Ishikawa (cell line): Measurements from ENCODE around the gene DLGAP4.

Experiments
- CEBPB ChIP-seq: IDR thresholded peaks from 2 replicates; pipeline ENCODE4 v1.6.1; 2012
- EGR1 ChIP-seq: IDR thresholded peaks from 2 replicates; pipeline ENCODE4 v1.6.1; 2012
- EP300 ChIP-seq: IDR thresholded peaks from 2 replicates; pipeline ENCODE4 v1.6.1; 2012; ENCODE audit warnings: borderline replicate concordance
- FOXM1 ChIP-seq: IDR thresholded peaks from 2 replicates; pipeline ENCODE4 v1.6.1; 2012; ENCODE audit warnings: low read depth, borderline replicate concordance
- NFIC ChIP-seq: IDR thresholded peaks from 2 replicates; pipeline ENCODE4 v1.6.1; 2012
- RAD21 ChIP-seq: IDR thresholded peaks from 2 replicates; pipeline ENCODE4 v1.6.1; 2012; ENCODE audit warnings: low read depth
- REST ChIP-seq: IDR thresholded peaks from 2 replicates; pipeline ENCODE4 v1.6.1; 2012; ENCODE audit warnings: low read depth, mild to moderate bottlenecking
- TAF1 ChIP-seq: IDR thresholded peaks from 2 replicates; pipeline ENCODE4 v1.6.1; 2012; ENCODE audit warnings: low read depth, mild to moderate bottlenecking
- TEAD4 ChIP-seq: IDR thresholded peaks from 2 replicates; pipeline ENCODE4 v1.6.1; 2012
- YY1 ChIP-seq: IDR thresholded peaks from 2 replicates; pipeline ENCODE4 v1.6.1; 2012; ENCODE audit warnings: low read depth
- TF ChIP-seq, protein P1 (sequence below): IDR thresholded peaks from 2 replicates; pipeline ENCODE4 v1.6.1; 2012

- TF ChIP-seq TAF1, result no peak
- TF ChIP-seq NFIC, result no peak
- TF ChIP-seq REST, result peak; percentile 38; the same call in 1 of the 2 replicates
- no peak for TF ChIP-seq CEBPB
- no peak for TF ChIP-seq YY1
- TF ChIP-seq FOXM1, result no peak
- TF ChIP-seq, protein P1, sequence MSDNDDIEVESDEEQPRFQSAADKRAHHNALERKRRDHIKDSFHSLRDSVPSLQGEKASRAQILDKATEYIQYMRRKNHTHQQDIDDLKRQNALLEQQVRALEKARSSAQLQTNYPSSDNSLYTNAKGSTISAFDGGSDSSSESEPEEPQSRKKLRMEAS, result no peak
- no peak for TF ChIP-seq EGR1
- TF ChIP-seq RAD21, result no peak
- TF ChIP-seq EP300, result no peak
- TF ChIP-seq TEAD4, result no peak
Observed at GRCh38 chr20:36309643-36310042, 3.5 kb downstream of the DLGAP4 start.
